ENCODE measurements around the gene GLYATL1.

The GLYATL1 gene, protein sequence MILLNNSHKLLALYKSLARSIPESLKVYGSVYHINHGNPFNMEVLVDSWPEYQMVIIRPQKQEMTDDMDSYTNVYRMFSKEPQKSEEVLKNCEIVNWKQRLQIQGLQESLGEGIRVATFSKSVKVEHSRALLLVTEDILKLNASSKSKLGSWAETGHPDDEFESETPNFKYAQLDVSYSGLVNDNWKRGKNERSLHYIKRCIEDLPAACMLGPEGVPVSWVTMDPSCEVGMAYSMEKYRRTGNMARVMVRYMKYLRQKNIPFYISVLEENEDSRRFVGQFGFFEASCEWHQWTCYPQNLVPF

DNA sequence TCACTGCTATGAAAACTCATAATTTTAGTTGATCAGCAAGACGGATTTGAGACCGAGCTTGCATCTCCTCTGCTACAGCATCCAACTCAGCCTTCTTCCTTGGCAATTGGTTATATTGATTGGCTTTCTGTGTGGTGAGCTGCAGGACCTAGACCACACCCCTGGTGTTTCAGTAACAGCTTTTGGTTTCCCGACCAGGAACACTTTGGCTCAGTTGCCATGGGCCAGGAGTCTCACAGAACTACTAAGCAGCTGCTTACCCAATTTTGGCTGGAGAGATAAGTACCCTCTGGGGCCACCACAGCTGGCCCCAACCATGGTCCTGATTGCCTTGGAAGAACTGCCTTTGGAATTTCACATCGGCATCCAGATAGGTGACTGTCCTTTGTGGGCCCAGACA, at the start of gene GLYATL1:
GLYATL1 (plus strand) TSS at position 212 of the 400 bp plus-strand sequence. CDS start 7,600 bp downstream, outside the sequence.
- H3K4me3 ChIP-seq (ENCODE audit: low read length in 2 of 2): no peak within 1 kb of the TSS
- H3K36me3 ChIP-seq (ENCODE audit: control insufficient read depth in 2 of 2, insufficient read depth in 2 of 2, low read length in 2 of 2): no peaks in the 10 kb centered on the region
- H3K9ac ChIP-seq (ENCODE audit: low read length in 2 of 2): no peak within 1 kb of the TSS
- no peak within 1 kb of the TSS for H3K27ac ChIP-seq (ENCODE audit: low read length)
- no peaks in the 10 kb centered on the region for H3K9me3 ChIP-seq (ENCODE audit: control insufficient read depth in 2 of 2, low read length in 2 of 2)
- H3K4me1 ChIP-seq (ENCODE audit: control insufficient read depth, insufficient read depth, low read length): no peaks in the 10 kb centered on the region
- H3K27me3 ChIP-seq (ENCODE audit: control insufficient read depth in 1 of 2, insufficient read depth in 2 of 2, low read length in 2 of 2): no peaks in the 10 kb centered on the region

DNA sequence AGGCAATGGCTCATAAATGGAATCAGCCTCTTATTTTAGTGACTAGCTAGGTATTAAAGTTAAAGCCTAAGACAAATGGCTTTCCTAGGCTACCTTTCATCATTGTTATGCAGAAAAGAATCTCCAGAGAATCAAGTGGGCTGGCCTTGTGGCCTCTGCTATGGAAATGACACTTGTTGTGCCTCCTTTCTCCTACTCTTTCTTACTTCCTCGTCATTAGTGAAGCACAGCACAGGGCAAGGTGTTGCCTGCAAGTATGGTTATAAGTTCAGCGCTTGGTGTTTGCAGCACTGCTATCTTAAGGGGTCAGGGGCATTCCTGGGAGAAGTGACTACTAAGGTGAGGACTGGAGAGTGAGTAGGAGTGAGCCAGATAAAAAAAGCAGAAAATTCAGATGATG, 45.4 kb upstream of the GLYATL1 start:
- Histone ChIP-seq H3K27ac (ENCODE audit: low read length) (no peak overlapping the region), H3K36me3 (ENCODE audit: control insufficient read depth in 2 of 2, insufficient read depth in 2 of 2, low read length in 2 of 2) (no peaks in the 10 kb centered on the region), H3K9ac (ENCODE audit: low read length in 2 of 2) (no peak overlapping the region), H3K4me1 (ENCODE audit: control insufficient read depth, insufficient read depth, low read length) (no peaks in the 10 kb centered on the region), H3K9me3 (ENCODE audit: control insufficient read depth in 2 of 2, low read length in 2 of 2) (no peaks in the 10 kb centered on the region), H3K27me3 (ENCODE audit: control insufficient read depth in 1 of 2, insufficient read depth in 2 of 2, low read length in 2 of 2) (no peaks in the 10 kb centered on the region), H3K4me3 (ENCODE audit: low read length in 2 of 2) (no peak overlapping the region)

DNA sequence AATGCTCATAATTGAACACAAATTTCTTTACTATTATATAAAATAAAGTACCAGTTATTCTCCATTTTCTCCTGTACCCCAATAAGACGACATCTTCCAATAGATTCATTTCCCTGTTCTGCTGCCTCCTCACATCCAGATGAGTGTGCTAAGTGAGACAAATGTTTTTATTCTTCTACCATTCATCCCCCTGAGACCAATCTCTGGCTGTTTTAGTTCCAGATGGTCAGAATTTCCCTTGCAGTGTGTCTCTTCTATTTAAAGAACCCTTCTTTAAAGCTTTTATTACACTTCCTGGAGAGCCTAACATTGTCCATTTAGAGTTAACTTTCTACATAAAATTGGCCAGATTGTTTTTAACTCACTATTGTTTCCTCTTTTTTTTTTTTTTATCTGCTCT, 41.2 kb upstream of the GLYATL1 start:
- Histone ChIP-seq H3K9me3 (ENCODE audit: control insufficient read depth in 2 of 2, low read length in 2 of 2) (no peaks in the 10 kb centered on the region), H3K9ac (ENCODE audit: low read length in 2 of 2) (no peak overlapping the region), H3K27me3 (ENCODE audit: control insufficient read depth in 1 of 2, insufficient read depth in 2 of 2, low read length in 2 of 2) (peaks cover 0 to 8% of the 10 kb centered on the region in 2 donors), H3K36me3 (ENCODE audit: control insufficient read depth in 2 of 2, insufficient read depth in 2 of 2, low read length in 2 of 2) (no peaks in the 10 kb centered on the region), H3K4me3 (ENCODE audit: low read length in 2 of 2) (no peak overlapping the region), H3K4me1 (ENCODE audit: control insufficient read depth, insufficient read depth, low read length) (no peaks in the 10 kb centered on the region), H3K27ac (ENCODE audit: low read length) (no peak overlapping the region)

DNA sequence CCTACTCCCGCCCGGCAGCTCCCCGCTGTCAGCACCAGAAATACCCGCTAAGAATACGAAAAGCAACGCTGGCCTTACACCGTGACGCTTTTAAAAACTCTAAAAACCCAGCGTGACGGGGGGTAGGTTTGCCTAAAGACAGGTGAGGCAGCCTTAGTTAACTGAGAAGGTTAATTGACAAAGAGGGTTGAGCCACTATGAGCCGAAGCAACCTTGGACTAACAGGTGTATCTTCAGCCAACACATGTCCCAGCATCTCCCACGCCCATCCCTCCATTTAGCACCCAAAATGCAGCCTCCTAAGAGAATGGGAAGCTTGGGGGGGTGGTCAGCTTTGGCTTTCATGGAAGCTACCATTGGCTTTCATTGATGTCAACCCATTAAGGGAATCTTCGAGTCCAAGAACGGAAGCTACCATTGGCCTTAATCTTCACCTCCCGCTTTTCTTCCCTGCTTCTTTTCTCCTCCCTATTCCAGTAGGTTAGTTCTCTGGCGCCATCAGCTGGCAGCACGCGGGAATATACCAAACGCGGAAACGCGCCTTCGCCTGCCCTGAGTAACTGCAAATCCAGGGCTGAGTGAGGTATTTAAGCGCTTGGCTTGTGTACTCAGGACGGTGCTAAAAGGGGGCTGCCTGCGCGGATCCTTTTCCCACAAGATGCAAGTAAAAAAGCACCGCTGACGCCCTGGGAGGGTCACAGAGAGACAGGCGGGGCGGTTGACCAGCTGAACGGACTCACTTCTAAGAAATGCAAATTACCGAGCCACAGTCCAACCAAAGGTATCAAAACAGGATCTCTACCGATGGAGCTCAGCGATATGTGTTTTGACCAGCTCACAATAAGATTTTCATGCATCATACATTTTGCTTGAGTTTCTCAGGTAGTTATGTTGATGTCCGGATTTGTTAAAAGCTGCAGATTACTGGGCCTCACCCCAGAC, 38.5 kb upstream of the GLYATL1 start:
- peaks cover 7 to 17% of the 10 kb centered on the region in 2 donors for H3K27me3 ChIP-seq (ENCODE audit: control insufficient read depth in 1 of 2, insufficient read depth in 2 of 2, low read length in 2 of 2)
- no peak overlapping the region for H3K9ac ChIP-seq (ENCODE audit: low read length in 2 of 2)
- no peak overlapping the region for H3K27ac ChIP-seq (ENCODE audit: low read length)
- H3K9me3 ChIP-seq (ENCODE audit: control insufficient read depth in 2 of 2, low read length in 2 of 2): no peaks in the 10 kb centered on the region
- H3K36me3 ChIP-seq (ENCODE audit: control insufficient read depth in 2 of 2, insufficient read depth in 2 of 2, low read length in 2 of 2): no peaks in the 10 kb centered on the region
- H3K4me3 ChIP-seq (ENCODE audit: low read length in 2 of 2): no peak overlapping the region
- H3K4me1 ChIP-seq (ENCODE audit: control insufficient read depth, insufficient read depth, low read length): peaks cover 2% of the 10 kb centered on the region

DNA sequence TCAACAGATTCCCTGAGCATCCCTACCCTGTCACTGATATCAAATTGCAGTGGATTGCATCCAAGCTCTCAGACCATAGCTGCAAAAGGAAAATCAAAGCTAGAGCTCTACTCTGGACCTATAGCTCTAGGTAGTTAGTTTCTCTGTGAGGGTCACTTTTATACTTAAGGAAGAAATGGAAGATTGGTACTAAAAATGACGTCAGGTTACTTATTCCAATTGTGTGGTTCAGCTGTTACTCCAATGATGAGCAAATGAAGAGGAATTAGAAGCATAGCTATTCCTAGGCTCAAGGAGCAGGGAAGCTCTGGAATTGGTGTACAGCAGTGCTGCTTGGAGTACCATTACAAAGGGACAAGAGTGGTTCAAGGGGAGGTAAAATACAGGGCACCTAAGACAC, 36.4 kb upstream of the GLYATL1 start:
- Histone ChIP-seq H3K36me3 (ENCODE audit: control insufficient read depth in 2 of 2, insufficient read depth in 2 of 2, low read length in 2 of 2) (no peaks in the 10 kb centered on the region), H3K4me1 (ENCODE audit: control insufficient read depth, insufficient read depth, low read length) (peaks cover 2% of the 10 kb centered on the region), H3K27ac (ENCODE audit: low read length) (no peak overlapping the region), H3K9me3 (ENCODE audit: control insufficient read depth in 2 of 2, low read length in 2 of 2) (no peaks in the 10 kb centered on the region), H3K27me3 (ENCODE audit: control insufficient read depth in 1 of 2, insufficient read depth in 2 of 2, low read length in 2 of 2) (peaks cover 13 to 19% of the 10 kb centered on the region in 2 donors), H3K9ac (ENCODE audit: low read length in 2 of 2) (no peak overlapping the region), H3K4me3 (ENCODE audit: low read length in 2 of 2) (no peak overlapping the region)

DNA sequence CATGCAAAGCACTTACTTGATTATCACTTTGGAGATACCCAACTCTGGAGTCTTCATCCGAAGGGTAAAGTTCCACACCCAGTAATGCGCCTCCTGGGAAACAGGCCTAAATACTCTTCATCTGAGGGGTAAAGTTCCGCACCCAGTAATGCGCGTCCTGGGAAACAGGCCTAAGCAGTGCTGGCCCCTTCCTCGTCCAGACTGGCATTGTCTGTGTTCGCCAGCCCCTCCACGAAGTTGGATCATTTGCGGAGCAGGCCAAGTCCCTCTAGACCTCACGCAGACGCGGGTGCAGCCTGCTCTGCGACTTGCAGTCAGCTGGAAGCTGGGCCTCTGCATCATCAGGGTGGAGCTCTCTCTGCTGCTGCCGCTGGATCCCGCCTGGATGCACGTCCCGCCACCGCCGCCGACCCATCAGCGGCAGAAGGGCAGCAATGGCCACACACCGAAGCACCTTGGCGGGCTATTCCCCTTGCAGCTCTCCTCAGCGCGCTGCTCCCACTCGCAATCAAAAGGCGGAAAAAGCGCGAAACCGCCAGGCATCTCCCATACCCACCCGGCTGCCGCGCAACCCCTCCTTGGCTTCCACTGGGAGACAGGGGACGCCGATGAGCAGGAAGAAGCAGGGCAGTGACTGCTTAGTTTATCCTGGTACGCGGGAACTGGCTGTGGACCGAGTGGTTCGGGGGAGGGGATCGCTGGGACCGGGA, 34.1 kb upstream of the GLYATL1 start:
- Histone ChIP-seq H3K4me1 (ENCODE audit: control insufficient read depth, insufficient read depth, low read length) (peaks cover 2% of the 10 kb centered on the region), H3K27me3 (ENCODE audit: control insufficient read depth in 1 of 2, insufficient read depth in 2 of 2, low read length in 2 of 2) (peaks cover 13 to 19% of the 10 kb centered on the region in 2 donors), H3K9ac (ENCODE audit: low read length in 2 of 2) (no peak overlapping the region), H3K9me3 (ENCODE audit: control insufficient read depth in 2 of 2, low read length in 2 of 2) (no peaks in the 10 kb centered on the region), H3K36me3 (ENCODE audit: control insufficient read depth in 2 of 2, insufficient read depth in 2 of 2, low read length in 2 of 2) (no peaks in the 10 kb centered on the region), H3K4me3 (ENCODE audit: low read length in 2 of 2) (peak overlapping the region in 1 of 2 donors; percentile 58), H3K27ac (ENCODE audit: low read length) (no peak overlapping the region)

DNA sequence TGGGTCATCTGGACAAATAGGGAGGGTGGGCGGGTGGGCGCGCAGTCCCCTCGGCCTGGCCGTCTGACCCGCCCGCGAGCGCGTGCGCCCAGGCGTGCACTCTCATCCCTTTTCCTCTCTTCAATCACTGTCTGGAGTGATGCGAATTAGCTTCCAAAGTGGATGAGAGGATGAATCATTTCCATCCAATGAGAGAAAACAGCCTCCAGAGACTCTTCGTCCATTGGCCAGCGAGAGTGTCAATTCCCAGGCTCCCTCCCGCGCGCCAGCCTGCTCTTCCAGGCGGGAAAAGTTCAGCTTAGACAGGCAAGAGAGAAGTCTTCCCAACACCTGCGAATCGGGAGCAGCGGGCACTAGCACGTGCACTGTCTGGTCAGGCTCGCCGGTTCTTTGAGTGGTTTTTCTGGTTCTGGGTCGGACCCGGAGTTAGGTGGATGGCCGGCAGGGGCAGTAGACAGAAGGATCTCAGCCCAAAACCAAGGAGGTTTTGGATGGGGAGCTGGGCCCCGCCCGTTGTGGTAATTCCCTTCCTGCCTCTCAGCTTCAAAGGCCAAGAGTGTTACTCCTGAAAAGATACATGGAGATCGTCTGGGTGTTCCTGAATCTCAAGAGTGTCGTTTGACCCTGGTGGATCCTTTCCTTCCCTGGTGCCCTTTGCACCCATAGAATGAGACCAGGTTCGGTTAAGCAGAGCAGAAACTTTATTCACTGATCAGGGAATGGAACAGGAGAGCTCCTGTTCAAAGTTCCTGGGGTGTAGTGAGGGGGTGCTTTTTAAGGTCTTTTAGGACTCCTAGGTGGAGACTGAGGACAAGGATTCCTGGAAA, 33.4 kb upstream of the GLYATL1 start:
- H3K4me3 ChIP-seq (ENCODE audit: low read length in 2 of 2): peak overlapping the region in 1 of 2 donors; percentile 8

DNA sequence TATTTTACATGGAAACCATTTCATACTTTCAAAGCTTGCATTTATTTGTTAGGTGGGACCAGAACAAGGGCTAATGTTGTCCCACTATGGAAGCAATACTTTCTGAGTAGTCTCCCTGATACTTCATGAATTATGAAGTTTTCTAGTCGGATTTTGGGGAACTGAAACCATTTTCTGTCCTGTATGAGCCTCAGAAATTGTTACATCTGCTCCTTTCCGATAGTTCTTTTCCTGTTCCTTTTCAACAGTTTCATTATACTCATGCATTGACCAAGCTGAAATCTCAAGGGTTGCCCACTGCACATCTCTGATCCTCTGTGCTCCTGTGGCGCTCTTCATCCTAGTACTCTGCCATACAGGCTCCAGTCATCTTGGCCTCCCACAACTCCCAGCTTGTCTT, 31.5 kb upstream of the GLYATL1 start:
- peaks cover 11 to 13% of the 10 kb centered on the region in 2 donors for H3K27me3 ChIP-seq (ENCODE audit: control insufficient read depth in 1 of 2, insufficient read depth in 2 of 2, low read length in 2 of 2)
- no peaks in the 10 kb centered on the region for H3K36me3 ChIP-seq (ENCODE audit: control insufficient read depth in 2 of 2, insufficient read depth in 2 of 2, low read length in 2 of 2)
- H3K4me3 ChIP-seq (ENCODE audit: low read length in 2 of 2): no peak overlapping the region
- peaks cover 2% of the 10 kb centered on the region for H3K4me1 ChIP-seq (ENCODE audit: control insufficient read depth, insufficient read depth, low read length)
- no peak overlapping the region for H3K9ac ChIP-seq (ENCODE audit: low read length in 2 of 2)
- H3K27ac ChIP-seq (ENCODE audit: low read length): no peak overlapping the region
- no peaks in the 10 kb centered on the region for H3K9me3 ChIP-seq (ENCODE audit: control insufficient read depth in 2 of 2, low read length in 2 of 2)

More for the DNA sequence above, 33.4 kb upstream of the GLYATL1 start:
- Histone ChIP-seq H3K27ac (ENCODE audit: low read length) (no peak overlapping the region), H3K27me3 (ENCODE audit: control insufficient read depth in 1 of 2, insufficient read depth in 2 of 2, low read length in 2 of 2) (peaks cover 13 to 15% of the 10 kb centered on the region in 2 donors), H3K9me3 (ENCODE audit: control insufficient read depth in 2 of 2, low read length in 2 of 2) (no peaks in the 10 kb centered on the region), H3K36me3 (ENCODE audit: control insufficient read depth in 2 of 2, insufficient read depth in 2 of 2, low read length in 2 of 2) (no peaks in the 10 kb centered on the region), H3K4me1 (ENCODE audit: control insufficient read depth, insufficient read depth, low read length) (peaks cover 2% of the 10 kb centered on the region), H3K9ac (ENCODE audit: low read length in 2 of 2) (no peak overlapping the region)

DNA sequence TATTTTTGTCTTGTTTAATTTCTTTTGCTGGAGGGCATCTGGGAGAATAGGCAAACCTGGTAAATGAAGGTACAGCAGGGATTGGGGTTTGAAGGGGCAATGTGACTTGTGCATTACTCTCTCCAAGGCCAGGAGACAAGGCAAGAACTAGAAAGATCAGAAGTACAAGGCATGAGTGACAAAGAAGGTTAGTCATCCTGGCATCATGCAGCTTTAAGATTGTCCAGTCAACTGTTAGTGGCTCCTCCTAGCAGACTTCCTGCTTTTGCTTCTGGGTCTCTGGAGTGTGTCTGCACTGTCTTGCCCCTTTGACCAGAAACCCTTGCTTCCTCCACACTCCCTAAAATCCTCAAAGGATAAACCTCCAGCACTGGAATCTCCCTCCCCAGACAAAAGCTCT, 27.2 kb upstream of the GLYATL1 start:
- H3K27me3 ChIP-seq (ENCODE audit: control insufficient read depth in 1 of 2, insufficient read depth in 2 of 2, low read length in 2 of 2): peaks cover 0 to 2% of the 10 kb centered on the region in 2 donors
- no peak overlapping the region for H3K4me3 ChIP-seq (ENCODE audit: low read length in 2 of 2)
- no peak overlapping the region for H3K9ac ChIP-seq (ENCODE audit: low read length in 2 of 2)
- peaks cover 11 to 12% of the 10 kb centered on the region in 2 donors for H3K9me3 ChIP-seq (ENCODE audit: control insufficient read depth in 2 of 2, low read length in 2 of 2)
- no peaks in the 10 kb centered on the region for H3K4me1 ChIP-seq (ENCODE audit: control insufficient read depth, insufficient read depth, low read length)
- H3K27ac ChIP-seq (ENCODE audit: low read length): no peak overlapping the region
- no peaks in the 10 kb centered on the region for H3K36me3 ChIP-seq (ENCODE audit: control insufficient read depth in 2 of 2, insufficient read depth in 2 of 2, low read length in 2 of 2)

DNA sequence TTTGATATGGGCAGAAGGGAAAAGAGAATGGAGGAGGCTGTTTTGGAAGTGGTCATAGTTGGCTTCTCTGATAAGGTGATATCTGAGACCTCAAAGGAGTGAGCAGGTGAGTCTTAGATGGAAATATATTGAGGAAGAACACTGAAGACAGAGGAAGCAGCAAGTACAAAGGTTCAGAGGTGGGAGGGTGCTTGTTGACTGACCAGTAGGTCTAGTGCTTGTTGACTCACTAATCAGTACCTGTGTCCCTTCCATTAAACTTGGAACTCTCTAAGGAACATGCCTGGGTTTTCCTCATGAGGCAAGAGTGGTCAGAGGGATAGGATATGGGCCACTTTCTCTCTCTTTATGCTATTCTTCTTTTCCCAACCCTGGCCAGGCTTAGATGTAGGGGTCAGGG, 25.6 kb upstream of the GLYATL1 start:
- Histone ChIP-seq H3K27me3 (ENCODE audit: control insufficient read depth in 1 of 2, insufficient read depth in 2 of 2, low read length in 2 of 2) (peaks cover 0 to 2% of the 10 kb centered on the region in 2 donors), H3K4me3 (ENCODE audit: low read length in 2 of 2) (no peak overlapping the region), H3K4me1 (ENCODE audit: control insufficient read depth, insufficient read depth, low read length) (no peaks in the 10 kb centered on the region), H3K9me3 (ENCODE audit: control insufficient read depth in 2 of 2, low read length in 2 of 2) (peaks cover 16 to 18% of the 10 kb centered on the region in 2 donors), H3K36me3 (ENCODE audit: control insufficient read depth in 2 of 2, insufficient read depth in 2 of 2, low read length in 2 of 2) (no peaks in the 10 kb centered on the region), H3K27ac (ENCODE audit: low read length) (no peak overlapping the region), H3K9ac (ENCODE audit: low read length in 2 of 2) (no peak overlapping the region)
